CD8-positive, alpha-beta memory T cell (primary cell): Measurements from ENCODE around the gene HSPD1. TPM values are rescaled to one million over a fixed set of nuclear protein-coding genes. Genes with fewer than 3 reads are reported as not detected.

ENCODE experiments used
- CTCF ChIA-PET: fragments of 350-600 bp; sonication (Branson Sonifier 250); formaldehyde crosslinking; loops from one replicate; lab custom pipeline; 2021; ENCODE audit warnings: antibody characterized with exemption; lab: Charles Lee
- POLR2A ChIA-PET: fragments of 350-600 bp; sonication (Branson Sonifier 250); formaldehyde crosslinking; loops from one replicate; lab custom pipeline; 2021; ENCODE audit warnings: antibody characterized with exemption; lab: Charles Lee
- DNase-seq, 5 donors: peaks; one replicate each; pipeline versions ENCODE4 v3.0.0 to v3.0.0-alpha.2; 2020 to 2022; ENCODE audit warnings: mixed read lengths in 1 of 5
- H3K27ac ChIP-seq: one replicate; pipeline ENCODE4 v1.7.0; 2013; ENCODE audit warnings: low read depth, mild to moderate bottlenecking, low read length, moderate library complexity
- H3K27me3 ChIP-seq: 2 replicates; pipeline ENCODE4 v1.7.0; 2013; ENCODE audit warnings: low read length, mild to moderate bottlenecking; ENCODE audit not compliant: insufficient read depth, poor library complexity, severe bottlenecking
- H3K36me3 ChIP-seq: 2 replicates; pipeline ENCODE4 v1.7.0; 2013; ENCODE audit warnings: mild to moderate bottlenecking, low read length, moderate library complexity; ENCODE audit not compliant: insufficient read depth
- H3K4me1 ChIP-seq: 2 replicates; pipeline ENCODE4 v1.7.0; 2013; ENCODE audit warnings: mild to moderate bottlenecking, low read length, moderate library complexity; ENCODE audit not compliant: insufficient read depth
- H3K4me3 ChIP-seq: 2 replicates; pipeline ENCODE4 v1.7.0; 2013; ENCODE audit warnings: mild to moderate bottlenecking, low read length
- H3K9me3 ChIP-seq: 2 replicates; pipeline ENCODE4 v1.7.0; 2013; ENCODE audit warnings: mild to moderate bottlenecking, low read length
- H3K27ac Mint-ChIP-seq, 8 donors: one replicate each; pipeline ENCODE4 v1.8.0; 2020 to 2021; ENCODE audit warnings: mixed read lengths in 8 of 8, mild to moderate bottlenecking in 6 of 8, inconsistent platforms in 3 of 8, moderate library complexity in 3 of 8
- H3K27me3 Mint-ChIP-seq, 2 donors: one replicate each; pipeline ENCODE4 v1.8.0; 2020 to 2021; ENCODE audit warnings: mixed read lengths in 2 of 2, mild to moderate bottlenecking in 1 of 2, moderate library complexity in 1 of 2
- H3K36me3 Mint-ChIP-seq, 3 donors: one replicate each; pipeline ENCODE4 v1.8.0; 2020 to 2021; ENCODE audit warnings: mixed read lengths in 3 of 3, inconsistent platforms in 1 of 3, mild to moderate bottlenecking in 1 of 3
- H3K4me1 Mint-ChIP-seq, 3 donors: one replicate each; pipeline ENCODE4 v1.8.0; 2020 to 2021; ENCODE audit warnings: mixed read lengths in 3 of 3, inconsistent platforms in 1 of 3, mild to moderate bottlenecking in 1 of 3
- H3K4me3 Mint-ChIP-seq, 7 donors: one replicate each; pipeline ENCODE4 v1.8.0; 2020 to 2021; ENCODE audit warnings: mixed read lengths in 7 of 7, mild to moderate bottlenecking in 6 of 7, moderate library complexity in 4 of 7, inconsistent platforms in 2 of 7
- H3K9me3 Mint-ChIP-seq, 5 donors: one replicate each; pipeline ENCODE4 v1.8.0; 2020 to 2022; ENCODE audit warnings: mixed read lengths in 5 of 5, mild to moderate bottlenecking in 3 of 5, moderate library complexity in 2 of 5, inconsistent platforms in 1 of 5
- polyA plus RNA-seq: library from polyadenylated mRNA; unstranded; fragments of 300-500 nt; fragmentation: Illumina TruSeq; gene quantifications from one replicate; pipeline ENCODE4 v1.2.3, GENCODE V29; 2021
- total RNA-seq, 2 experiments: library from RNA; stranded (reverse); gene quantifications; one replicate each; pipeline ENCODE4 v1.2.3, GENCODE V29; 2021

Gene HSPD1
- total RNA-seq (1,000 to 10,000 TPM; 1,152 to 1,183 TPM), polyA plus RNA-seq (110 TPM)

GRCh38 chr2:197499594-197500502 is at the start of gene HSPD1, which contains the start of gene HSPE1:
Gene HSPD1 (minus strand): TSS chr2:197499840. CDS start chr2:197498848, 992 bp downstream.
Gene HSPE1 (plus strand): TSS chr2:197500379. CDS start chr2:197500437, 58 bp downstream.
- Mint-ChIP-seq H3K4me1 (peaks cover 55 to 70% (median 68%) of the 10 kb centered on the region in 3 donors), H3K27me3 (no peaks in the 10 kb centered on the region), H3K9me3 (no peaks in the 10 kb centered on the region), H3K27ac (peak within 1 kb of the TSS; percentile 86 to 99 (median 98)), H3K4me3 (peak within 1 kb of the TSS; percentile 87 to 99 (median 90)), H3K36me3 (peaks cover 0 to 82% (median 1%) of the 10 kb centered on the region in 3 donors)
- DNase-seq, result peak; percentile 96 to 98 (median 97)
- Histone ChIP-seq H3K4me1 (peaks cover 52% of the 10 kb centered on the region), H3K27me3 (no peaks in the 10 kb centered on the region), H3K27ac (peak within 1 kb of the TSS; percentile 90), H3K4me3 (peak within 1 kb of the TSS; percentile 95), H3K36me3 (peaks cover 20% of the 10 kb centered on the region), H3K9me3 (no peaks in the 10 kb centered on the region)
- CTCF ChIA-PET, result interaction anchor here (0.6 to 3.4 kb wide), 10 partner anchors 9 to 206 kb away, joined by 3 to 14 read pairs (median 4); partner anchors contain the start of genes COQ10B, MARS2, MOB4 and SF3B1
- POLR2A ChIA-PET, result interaction anchor here (0.5 to 6.4 kb wide), 11 partner anchors 15 to 373 kb away, joined by 3 to 101 read pairs (median 3); partner anchors contain the start of genes COQ10B, MARS2, MOB4 and SF3B1

GRCh38 chr2:197548582-197548981 is 48.9 kb upstream of the HSPD1 start:
- Histone ChIP-seq H3K9me3 (no peaks in the 10 kb centered on the region), H3K4me3 (no peak overlapping the region), H3K27me3 (no peaks in the 10 kb centered on the region), H3K36me3 (peaks cover 19% of the 10 kb centered on the region), H3K27ac (no peak overlapping the region), H3K4me1 (no peaks in the 10 kb centered on the region)
- no peak for DNase-seq
- H3K27ac Mint-ChIP-seq, result peak overlapping the region in 1 of 8 donors; percentile 85
- no peaks in the 10 kb centered on the region for H3K9me3 Mint-ChIP-seq
- H3K4me1 Mint-ChIP-seq, result peaks cover under 1 to 16% (median 8%) of the 10 kb centered on the region in 3 donors
- ChIA-PET CTCF (no interaction called here), POLR2A (interaction anchor here (0.6 kb wide), 1 partner anchor 118 kb away, joined by 3 read pairs; no protein-coding TSS in a partner anchor)
- H3K4me3 Mint-ChIP-seq, result no peak overlapping the region
- H3K27me3 Mint-ChIP-seq, result no peaks in the 10 kb centered on the region
- peaks cover 9 to 75% (median 12%) of the 10 kb centered on the region in 3 donors for H3K36me3 Mint-ChIP-seq

GRCh38 chr2:197547163-197547900 is 47.7 kb upstream of the HSPD1 start:
- peaks cover 20% of the 10 kb centered on the region for H3K36me3 ChIP-seq
- H3K9me3 ChIP-seq, result no peaks in the 10 kb centered on the region
- H3K4me1 ChIP-seq, result no peaks in the 10 kb centered on the region
- H3K4me1 Mint-ChIP-seq, result peaks cover 5 to 20% (median 8%) of the 10 kb centered on the region in 3 donors
- no peaks in the 10 kb centered on the region for H3K9me3 Mint-ChIP-seq
- peak overlapping the region in 5 of 8 donors; percentile 26 to 75 (median 50) for H3K27ac Mint-ChIP-seq
- H3K27me3 Mint-ChIP-seq, result no peaks in the 10 kb centered on the region
- H3K4me3 ChIP-seq, result no peak overlapping the region
- H3K27ac ChIP-seq, result no peak overlapping the region
- no peak for DNase-seq
- H3K36me3 Mint-ChIP-seq, result peaks cover 9 to 74% (median 18%) of the 10 kb centered on the region in 3 donors
- ChIA-PET POLR2A (no interaction called here), CTCF (interaction anchor here (0.9 kb wide), 1 partner anchor 12 kb away, joined by 3 read pairs; no protein-coding TSS in a partner anchor)
- H3K27me3 ChIP-seq, result no peaks in the 10 kb centered on the region
- H3K4me3 Mint-ChIP-seq, result no peak overlapping the region

- CTCF ChIA-PET, result no interaction called here
- Mint-ChIP-seq H3K27me3 (no peaks in the 10 kb centered on the region), H3K27ac (no peak overlapping the region), H3K9me3 (no peaks in the 10 kb centered on the region), H3K4me1 (peaks cover 19 to 44% (median 24%) of the 10 kb centered on the region in 3 donors), H3K4me3 (no peak overlapping the region), H3K36me3 (peaks cover 13 to 73% (median 13%) of the 10 kb centered on the region in 3 donors)
- POLR2A ChIA-PET, result no interaction called here
- Histone ChIP-seq H3K27me3 (no peaks in the 10 kb centered on the region), H3K4me1 (no peaks in the 10 kb centered on the region), H3K27ac (no peak overlapping the region), H3K9me3 (no peaks in the 10 kb centered on the region), H3K4me3 (no peak overlapping the region), H3K36me3 (peaks cover 15% of the 10 kb centered on the region)
- DNase-seq, result no peak
Observed at GRCh38 chr2:197543206-197543605, 43.6 kb upstream of the HSPD1 start.

- peaks cover 5% of the 10 kb centered on the region for H3K4me1 ChIP-seq
- no peak overlapping the region for H3K27ac ChIP-seq
- H3K27me3 Mint-ChIP-seq, result no peaks in the 10 kb centered on the region
- ChIA-PET CTCF (no interaction called here), POLR2A (no interaction called here)
- no peaks in the 10 kb centered on the region for H3K27me3 ChIP-seq
- no peak overlapping the region for H3K4me3 Mint-ChIP-seq
- H3K36me3 ChIP-seq, result peaks cover 24% of the 10 kb centered on the region
- DNase-seq, result no peak
- peaks cover 28 to 55% (median 52%) of the 10 kb centered on the region in 3 donors for H3K4me1 Mint-ChIP-seq
- peaks cover 4 to 83% (median 17%) of the 10 kb centered on the region in 3 donors for H3K36me3 Mint-ChIP-seq
- H3K9me3 ChIP-seq, result no peaks in the 10 kb centered on the region
- H3K9me3 Mint-ChIP-seq, result no peaks in the 10 kb centered on the region
- no peak overlapping the region for H3K4me3 ChIP-seq
- H3K27ac Mint-ChIP-seq, result peak overlapping the region in 5 of 8 donors; percentile 1 to 37 (median 10)
Observed at GRCh38 chr2:197539734-197540133, 40.1 kb upstream of the HSPD1 start.

GRCh38 chr2:197538412-197538811 is 38.8 kb upstream of the HSPD1 start:
- Mint-ChIP-seq H3K4me1 (peaks cover 37 to 64% (median 63%) of the 10 kb centered on the region in 3 donors), H3K27me3 (no peaks in the 10 kb centered on the region), H3K27ac (peak overlapping the region in 2 of 8 donors; percentile 29 to 52), H3K4me3 (no peak overlapping the region), H3K9me3 (no peaks in the 10 kb centered on the region), H3K36me3 (peaks cover 8 to 82% (median 19%) of the 10 kb centered on the region in 3 donors)
- no peak for DNase-seq
- H3K27me3 ChIP-seq, result no peaks in the 10 kb centered on the region
- no peak overlapping the region for H3K4me3 ChIP-seq
- no peak overlapping the region for H3K27ac ChIP-seq
- peaks cover 13% of the 10 kb centered on the region for H3K4me1 ChIP-seq
- peaks cover 24% of the 10 kb centered on the region for H3K36me3 ChIP-seq
- H3K9me3 ChIP-seq, result no peaks in the 10 kb centered on the region
- POLR2A ChIA-PET, result no interaction called here
- CTCF ChIA-PET, result interaction anchor here (0.7 kb wide), 1 partner anchor 32 kb away, joined by 3 read pairs; no protein-coding TSS in a partner anchor

GRCh38 chr2:197517150-197517549 is 17.5 kb upstream of the HSPD1 start:
- peak overlapping the region; percentile 94 for H3K27ac ChIP-seq
- H3K27me3 ChIP-seq, result no peaks in the 10 kb centered on the region
- ChIA-PET POLR2A (interaction anchor here (2.6 to 5.4 kb wide), 2 partner anchors 16 to 64 kb away, joined by 15 to 101 read pairs; partner anchors contain the start of genes COQ10B, HSPD1 and HSPE1), CTCF (interaction anchor here (2.3 to 2.9 kb wide), 2 partner anchors 11 to 17 kb away, joined by 9 to 14 read pairs; partner anchors contain the start of genes HSPD1 and HSPE1)
- peaks cover 0 to 5% (median 4%) of the 10 kb centered on the region in 5 donors for H3K9me3 Mint-ChIP-seq
- peaks cover 42 to 62% (median 53%) of the 10 kb centered on the region in 3 donors for H3K4me1 Mint-ChIP-seq
- H3K4me3 ChIP-seq, result peak overlapping the region; percentile 91
- peaks cover 25% of the 10 kb centered on the region for H3K4me1 ChIP-seq
- no peak for DNase-seq
- no peaks in the 10 kb centered on the region for H3K36me3 ChIP-seq
- peak overlapping the region; percentile 90 to 97 (median 96) for H3K27ac Mint-ChIP-seq
- peaks cover 0 to 1% of the 10 kb centered on the region in 2 donors for H3K27me3 Mint-ChIP-seq
- H3K36me3 Mint-ChIP-seq, result peaks cover 6 to 30% (median 9%) of the 10 kb centered on the region in 3 donors
- peak overlapping the region; percentile 88 to 99 (median 97) for H3K4me3 Mint-ChIP-seq
- H3K9me3 ChIP-seq, result no peaks in the 10 kb centered on the region
